Measurements from ENCODE around the gene SEMA3D.

SEMA3D gene

DNA sequence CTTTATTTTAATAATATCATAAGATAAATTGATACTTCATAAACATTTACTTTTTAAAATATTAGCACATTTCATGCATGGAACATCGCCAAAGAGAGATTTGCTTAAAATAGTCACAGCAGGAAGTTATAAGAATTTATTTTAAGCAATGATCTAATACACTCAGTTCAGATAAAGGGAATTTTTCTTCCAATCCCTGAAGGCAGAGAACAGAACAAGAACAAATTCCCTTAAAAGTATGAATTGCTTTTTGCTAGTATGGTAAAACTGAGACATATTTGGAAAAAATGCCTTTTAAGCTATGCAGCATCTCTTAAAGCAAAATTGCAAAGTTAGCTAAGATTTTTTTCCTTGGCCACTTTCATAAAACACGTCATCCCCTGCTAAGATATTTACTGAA, 91.0 kb downstream of the SEMA3D start:
- Histone ChIP-seq H3K4me3 (ENCODE audit: low read depth in 1 of 2, low read length in 2 of 2) (no peak overlapping the region), H3K27me3 (ENCODE audit: control insufficient read depth in 1 of 2, insufficient read depth in 2 of 2, low read length in 2 of 2) (no peaks in the 10 kb centered on the region), H3K4me1 (ENCODE audit: insufficient read depth, low read length) (peaks cover 7% of the 10 kb centered on the region), H3K27ac (ENCODE audit: low read depth, low read length) (no peak overlapping the region), H3K9ac (ENCODE audit: low read length) (no peak overlapping the region), H3K9me3 (ENCODE audit: low read length) (no peaks in the 10 kb centered on the region), H3K36me3 (ENCODE audit: insufficient read depth, low read length) (no peaks in the 10 kb centered on the region)

DNA sequence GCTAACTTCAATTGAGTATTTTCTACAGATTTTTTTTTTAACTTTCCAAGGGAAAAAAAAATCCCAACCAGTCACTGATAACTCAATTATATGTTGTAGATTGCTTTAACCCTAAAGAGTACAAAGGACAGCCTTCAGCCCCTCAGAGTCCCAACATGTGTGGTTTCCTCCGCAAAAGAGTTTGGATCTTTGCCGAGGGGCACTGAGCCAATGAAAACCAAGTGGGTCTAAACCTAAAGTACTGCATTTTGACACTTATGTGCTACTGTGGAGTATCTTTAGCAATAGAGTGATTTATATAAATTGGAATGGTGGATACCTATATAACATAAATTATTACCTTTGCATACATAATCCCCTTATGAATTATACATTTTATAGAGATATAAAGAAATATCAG, 91.5 kb downstream of the SEMA3D start:
- Histone ChIP-seq H3K9ac (ENCODE audit: low read length) (no peak overlapping the region), H3K9me3 (ENCODE audit: low read length) (no peaks in the 10 kb centered on the region), H3K4me3 (ENCODE audit: low read depth in 1 of 2, low read length in 2 of 2) (no peak overlapping the region), H3K27me3 (ENCODE audit: control insufficient read depth in 1 of 2, insufficient read depth in 2 of 2, low read length in 2 of 2) (no peaks in the 10 kb centered on the region), H3K27ac (ENCODE audit: low read depth, low read length) (no peak overlapping the region), H3K4me1 (ENCODE audit: insufficient read depth, low read length) (peaks cover 11% of the 10 kb centered on the region), H3K36me3 (ENCODE audit: insufficient read depth, low read length) (no peaks in the 10 kb centered on the region)

DNA sequence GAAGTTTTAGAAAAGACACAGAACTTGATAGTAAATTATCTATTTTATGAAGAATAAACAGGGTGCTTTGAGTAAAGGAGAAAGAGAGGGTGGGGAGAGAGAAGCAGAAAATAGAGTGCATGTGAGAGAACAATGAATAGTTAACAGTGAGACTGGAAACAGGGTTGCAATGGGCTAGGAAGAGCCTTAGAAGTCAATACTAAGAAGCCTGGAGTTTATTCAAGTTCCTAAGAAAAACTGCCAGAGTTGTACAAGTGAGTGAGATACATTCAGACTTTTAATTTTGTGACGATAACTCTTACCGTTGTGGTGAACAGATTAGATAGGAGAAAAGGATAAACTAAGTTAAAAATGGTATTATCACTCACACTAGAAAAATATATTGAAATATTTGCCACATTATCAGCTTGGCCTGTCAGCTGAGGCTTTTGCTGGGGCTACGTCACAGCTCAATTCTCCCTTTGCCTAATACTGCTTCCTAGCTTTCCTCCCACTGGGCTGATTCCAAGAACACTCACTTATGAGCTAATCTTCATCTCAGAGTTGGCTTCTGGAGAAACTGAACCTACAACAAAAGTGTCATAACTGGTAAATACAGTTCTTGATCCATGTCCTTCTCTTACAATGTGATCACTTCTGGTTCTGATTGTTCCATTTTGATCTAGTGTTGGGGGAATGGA, 92.7 kb downstream of the SEMA3D start:
- Histone ChIP-seq H3K9ac (ENCODE audit: low read length) (no peak overlapping the region), H3K36me3 (ENCODE audit: insufficient read depth, low read length) (no peaks in the 10 kb centered on the region), H3K4me3 (ENCODE audit: low read depth in 1 of 2, low read length in 2 of 2) (no peak overlapping the region), H3K27ac (ENCODE audit: low read depth, low read length) (no peak overlapping the region), H3K9me3 (ENCODE audit: low read length) (no peaks in the 10 kb centered on the region), H3K4me1 (ENCODE audit: insufficient read depth, low read length) (peaks cover 16% of the 10 kb centered on the region), H3K27me3 (ENCODE audit: control insufficient read depth in 1 of 2, insufficient read depth in 2 of 2, low read length in 2 of 2) (no peaks in the 10 kb centered on the region)

DNA sequence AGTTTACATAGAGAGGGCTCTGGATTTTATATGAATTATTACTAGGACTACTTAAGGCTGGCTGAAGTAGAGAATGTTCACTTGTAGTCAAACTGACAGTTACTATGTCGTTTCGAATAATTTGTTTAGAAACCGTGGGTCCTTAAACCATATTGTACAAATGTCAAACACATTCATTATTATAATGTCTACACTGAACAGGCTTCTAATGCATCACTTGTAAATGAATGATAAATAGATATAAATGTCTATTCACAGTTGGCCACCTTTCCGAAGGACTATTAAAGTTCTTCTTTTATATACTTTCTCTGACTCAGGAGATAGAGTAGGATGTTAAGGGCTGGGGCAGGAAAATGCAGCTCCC, 95.3 kb downstream of the SEMA3D start:
- no peak overlapping the region for H3K27ac ChIP-seq (ENCODE audit: low read depth, low read length)
- no peak overlapping the region for H3K9ac ChIP-seq (ENCODE audit: low read length)
- H3K27me3 ChIP-seq (ENCODE audit: control insufficient read depth in 1 of 2, insufficient read depth in 2 of 2, low read length in 2 of 2) = no peaks in the 10 kb centered on the region
- peaks cover 16% of the 10 kb centered on the region for H3K4me1 ChIP-seq (ENCODE audit: insufficient read depth, low read length)
- H3K4me3 ChIP-seq (ENCODE audit: low read depth in 1 of 2, low read length in 2 of 2) = no peak overlapping the region
- no peaks in the 10 kb centered on the region for H3K36me3 ChIP-seq (ENCODE audit: insufficient read depth, low read length)
- H3K9me3 ChIP-seq (ENCODE audit: low read length) = no peaks in the 10 kb centered on the region

DNA sequence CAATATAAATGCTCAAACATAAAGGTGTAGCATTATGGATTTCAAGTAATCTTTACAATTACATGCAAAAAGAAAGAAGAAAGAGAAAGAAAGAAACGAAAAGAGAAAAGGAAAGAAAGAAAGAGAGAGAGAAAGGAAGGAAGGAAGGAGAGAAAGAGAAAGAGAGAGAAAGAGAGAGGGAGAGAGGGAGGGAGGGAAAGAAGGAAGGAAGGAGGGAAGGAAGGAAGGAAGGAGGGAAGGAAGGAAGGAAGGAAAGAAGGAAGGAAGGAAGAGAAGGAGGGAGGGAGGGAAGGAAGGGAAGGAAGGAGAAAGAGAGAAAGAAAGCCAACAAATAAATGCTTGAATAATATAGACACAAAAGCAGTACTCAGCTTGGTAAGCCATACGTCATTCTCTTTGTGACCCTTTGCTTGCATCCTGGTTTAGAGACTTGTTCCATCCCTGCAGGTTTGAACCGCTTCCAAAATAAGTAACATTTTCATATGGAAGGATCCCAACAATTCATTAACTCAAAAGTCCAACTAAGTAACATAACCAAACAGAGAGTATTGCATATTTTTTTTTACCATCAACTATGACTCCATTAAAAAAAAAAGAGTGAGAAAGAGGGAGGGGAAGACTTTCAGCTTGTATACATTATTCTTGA, 95.8 kb downstream of the SEMA3D start:
- H3K4me1 ChIP-seq (ENCODE audit: insufficient read depth, low read length) = peaks cover 16% of the 10 kb centered on the region
- no peaks in the 10 kb centered on the region for H3K9me3 ChIP-seq (ENCODE audit: low read length)
- no peak overlapping the region for H3K27ac ChIP-seq (ENCODE audit: low read depth, low read length)
- H3K36me3 ChIP-seq (ENCODE audit: insufficient read depth, low read length) = no peaks in the 10 kb centered on the region
- no peaks in the 10 kb centered on the region for H3K27me3 ChIP-seq (ENCODE audit: control insufficient read depth in 1 of 2, insufficient read depth in 2 of 2, low read length in 2 of 2)
- H3K9ac ChIP-seq (ENCODE audit: low read length) = no peak overlapping the region
- H3K4me3 ChIP-seq (ENCODE audit: low read depth in 1 of 2, low read length in 2 of 2) = no peak overlapping the region

DNA sequence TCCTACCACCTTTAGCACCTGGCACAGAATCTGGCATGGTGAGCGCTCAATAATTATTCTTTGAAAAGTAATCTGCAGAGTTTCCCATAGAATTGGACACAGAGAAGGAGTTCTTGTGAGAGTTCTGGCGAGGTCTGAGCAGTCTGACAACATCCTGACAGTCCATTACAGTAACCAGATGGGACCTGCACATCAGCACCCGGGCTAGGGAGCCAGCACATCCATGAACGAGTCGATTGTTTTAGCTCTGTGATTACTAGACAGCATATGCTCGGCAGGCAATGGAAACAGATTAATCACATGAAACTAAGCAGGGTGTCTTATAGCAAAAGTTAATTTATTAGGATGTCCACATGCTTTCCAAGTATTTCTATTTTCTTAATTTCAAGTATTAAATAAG, 96.7 kb downstream of the SEMA3D start:
- Histone ChIP-seq H3K4me1 (ENCODE audit: insufficient read depth, low read length) (peaks cover 16% of the 10 kb centered on the region), H3K9ac (ENCODE audit: low read length) (no peak overlapping the region), H3K4me3 (ENCODE audit: low read depth in 1 of 2, low read length in 2 of 2) (no peak overlapping the region), H3K27me3 (ENCODE audit: control insufficient read depth in 1 of 2, insufficient read depth in 2 of 2, low read length in 2 of 2) (no peaks in the 10 kb centered on the region), H3K9me3 (ENCODE audit: low read length) (no peaks in the 10 kb centered on the region), H3K27ac (ENCODE audit: low read depth, low read length) (no peak overlapping the region), H3K36me3 (ENCODE audit: insufficient read depth, low read length) (no peaks in the 10 kb centered on the region)

DNA sequence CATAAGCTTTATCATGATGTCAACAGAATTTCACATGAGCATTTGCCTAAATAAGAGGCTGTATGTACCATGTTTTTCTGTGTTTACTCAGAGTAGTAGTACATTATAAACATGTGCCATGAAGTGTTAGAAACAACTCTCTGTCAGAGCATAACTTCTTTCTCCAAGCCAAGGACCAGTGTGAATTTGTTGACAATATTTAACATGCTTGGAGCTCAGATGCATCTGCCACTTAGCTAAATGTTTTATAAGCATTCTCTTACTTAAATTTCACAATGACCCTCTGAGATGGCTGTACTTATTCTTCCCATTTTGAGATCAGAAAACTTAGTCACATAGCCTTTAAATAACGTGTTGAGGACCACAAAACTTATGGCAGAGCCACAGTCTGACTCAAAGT, 105.0 kb downstream of the SEMA3D start:
- H3K36me3 ChIP-seq (ENCODE audit: insufficient read depth, low read length) = no peaks in the 10 kb centered on the region

GRCh38 chr7:85081392-85081791, 105.5 kb downstream of the SEMA3D start:
- Histone ChIP-seq H3K4me3 (ENCODE audit: low read depth in 1 of 2, low read length in 2 of 2) (no peak overlapping the region), H3K27ac (ENCODE audit: low read depth, low read length) (no peak overlapping the region), H3K27me3 (ENCODE audit: control insufficient read depth in 1 of 2, insufficient read depth in 2 of 2, low read length in 2 of 2) (no peaks in the 10 kb centered on the region), H3K9ac (ENCODE audit: low read length) (no peak overlapping the region), H3K4me1 (ENCODE audit: insufficient read depth, low read length) (no peaks in the 10 kb centered on the region), H3K9me3 (ENCODE audit: low read length) (no peaks in the 10 kb centered on the region), H3K36me3 (ENCODE audit: insufficient read depth, low read length) (no peaks in the 10 kb centered on the region)

More for the DNA sequence above, 105.0 kb downstream of the SEMA3D start:
- Histone ChIP-seq H3K9me3 (ENCODE audit: low read length) (no peaks in the 10 kb centered on the region), H3K9ac (ENCODE audit: low read length) (no peak overlapping the region), H3K27me3 (ENCODE audit: control insufficient read depth in 1 of 2, insufficient read depth in 2 of 2, low read length in 2 of 2) (no peaks in the 10 kb centered on the region), H3K4me3 (ENCODE audit: low read depth in 1 of 2, low read length in 2 of 2) (no peak overlapping the region), H3K4me1 (ENCODE audit: insufficient read depth, low read length) (no peaks in the 10 kb centered on the region), H3K27ac (ENCODE audit: low read depth, low read length) (no peak overlapping the region)

DNA sequence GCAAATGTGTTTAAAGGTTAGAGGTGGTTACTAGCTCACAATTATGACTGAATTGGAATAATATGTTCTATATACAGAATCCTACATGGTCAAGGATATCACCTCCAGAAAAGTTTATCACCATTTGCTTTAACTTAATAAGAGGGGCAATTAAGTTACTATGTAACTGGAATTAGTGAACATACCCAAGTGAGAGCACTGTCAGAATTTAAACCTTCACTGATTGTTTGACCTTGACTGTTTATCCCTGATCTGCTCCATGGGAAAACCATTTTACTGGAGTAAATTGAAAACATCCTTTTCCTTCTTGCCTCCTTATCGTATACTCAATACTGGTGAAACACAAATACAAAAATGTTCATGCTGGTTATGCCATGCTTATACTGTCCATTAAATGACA, 107.4 kb downstream of the SEMA3D start:
- Histone ChIP-seq H3K9me3 (ENCODE audit: low read length) (no peaks in the 10 kb centered on the region), H3K36me3 (ENCODE audit: insufficient read depth, low read length) (no peaks in the 10 kb centered on the region), H3K4me3 (ENCODE audit: low read depth in 1 of 2, low read length in 2 of 2) (no peak overlapping the region), H3K27me3 (ENCODE audit: control insufficient read depth in 1 of 2, insufficient read depth in 2 of 2, low read length in 2 of 2) (no peaks in the 10 kb centered on the region), H3K4me1 (ENCODE audit: insufficient read depth, low read length) (no peaks in the 10 kb centered on the region), H3K9ac (ENCODE audit: low read length) (no peak overlapping the region), H3K27ac (ENCODE audit: low read depth, low read length) (no peak overlapping the region)

GRCh38 chr7:85078181-85078580, 108.7 kb downstream of the SEMA3D start:
- H3K27me3 ChIP-seq (ENCODE audit: control insufficient read depth in 1 of 2, insufficient read depth in 2 of 2, low read length in 2 of 2) = no peaks in the 10 kb centered on the region
- no peaks in the 10 kb centered on the region for H3K9me3 ChIP-seq (ENCODE audit: low read length)
- no peaks in the 10 kb centered on the region for H3K36me3 ChIP-seq (ENCODE audit: insufficient read depth, low read length)
- no peak overlapping the region for H3K9ac ChIP-seq (ENCODE audit: low read length)
- no peaks in the 10 kb centered on the region for H3K4me1 ChIP-seq (ENCODE audit: insufficient read depth, low read length)
- H3K27ac ChIP-seq (ENCODE audit: low read depth, low read length) = no peak overlapping the region
- no peak overlapping the region for H3K4me3 ChIP-seq (ENCODE audit: low read depth in 1 of 2, low read length in 2 of 2)

DNA sequence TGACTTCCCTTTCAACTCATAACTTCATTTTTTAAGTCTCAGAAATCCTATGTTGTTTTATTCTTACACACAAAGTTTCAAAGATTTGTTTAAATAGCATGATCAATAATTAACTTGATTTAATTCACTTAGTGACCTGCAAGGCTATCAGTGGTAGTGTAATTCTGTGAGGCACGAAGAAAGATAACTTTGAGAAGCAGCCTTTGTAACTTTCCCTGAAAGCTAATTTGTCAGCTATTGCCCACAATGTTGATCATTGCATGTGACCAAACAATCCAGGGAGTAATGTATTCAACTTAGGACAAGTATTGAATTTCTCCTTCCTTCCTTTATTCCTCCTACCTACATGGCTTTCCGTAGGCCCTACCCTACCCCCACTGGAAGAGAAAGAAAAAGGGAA, 111.0 kb downstream of the SEMA3D start:
- Histone ChIP-seq H3K36me3 (ENCODE audit: insufficient read depth, low read length) (no peaks in the 10 kb centered on the region), H3K4me3 (ENCODE audit: low read depth in 1 of 2, low read length in 2 of 2) (no peak overlapping the region), H3K27me3 (ENCODE audit: control insufficient read depth in 1 of 2, insufficient read depth in 2 of 2, low read length in 2 of 2) (no peaks in the 10 kb centered on the region), H3K27ac (ENCODE audit: low read depth, low read length) (no peak overlapping the region), H3K4me1 (ENCODE audit: insufficient read depth, low read length) (no peaks in the 10 kb centered on the region), H3K9ac (ENCODE audit: low read length) (no peak overlapping the region), H3K9me3 (ENCODE audit: low read length) (no peaks in the 10 kb centered on the region)

DNA sequence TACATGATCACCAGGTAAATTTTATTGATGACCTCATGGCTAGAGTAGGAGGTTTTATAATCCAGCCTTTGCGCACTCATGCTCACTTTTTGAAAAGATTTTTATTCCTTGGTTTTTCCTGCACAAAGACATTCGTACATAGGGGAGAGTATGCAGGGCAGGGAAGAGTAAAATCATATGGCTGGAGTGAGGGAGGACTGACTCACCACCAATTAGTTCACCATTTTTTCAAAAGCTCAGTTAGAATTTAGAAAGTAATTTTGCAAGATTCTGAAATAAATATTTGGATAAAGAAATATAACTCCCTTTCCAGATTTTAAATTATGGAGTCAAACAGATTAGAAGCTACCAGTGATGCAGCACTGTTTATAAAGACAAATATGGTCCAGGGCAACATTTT, 111.9 kb downstream of the SEMA3D start:
- Histone ChIP-seq H3K9me3 (ENCODE audit: low read length) (no peaks in the 10 kb centered on the region), H3K9ac (ENCODE audit: low read length) (no peak overlapping the region), H3K27ac (ENCODE audit: low read depth, low read length) (no peak overlapping the region), H3K4me3 (ENCODE audit: low read depth in 1 of 2, low read length in 2 of 2) (no peak overlapping the region), H3K27me3 (ENCODE audit: control insufficient read depth in 1 of 2, insufficient read depth in 2 of 2, low read length in 2 of 2) (no peaks in the 10 kb centered on the region), H3K36me3 (ENCODE audit: insufficient read depth, low read length) (no peaks in the 10 kb centered on the region), H3K4me1 (ENCODE audit: insufficient read depth, low read length) (no peaks in the 10 kb centered on the region)
